HG02840 (cell line): ENCODE data around the gene HEMK1.

Experiments
- ATAC-seq: cut with Tn5 transposase; IDR thresholded peaks from one replicate; pipeline ENCODE4 v1.9.1; 2021; ENCODE audit warnings: mild to moderate bottlenecking, moderate library complexity, moderate number of reproducible peaks; ENCODE audit not compliant: unreplicated experiment, low FRiP score

Gene HEMK1

DNA sequence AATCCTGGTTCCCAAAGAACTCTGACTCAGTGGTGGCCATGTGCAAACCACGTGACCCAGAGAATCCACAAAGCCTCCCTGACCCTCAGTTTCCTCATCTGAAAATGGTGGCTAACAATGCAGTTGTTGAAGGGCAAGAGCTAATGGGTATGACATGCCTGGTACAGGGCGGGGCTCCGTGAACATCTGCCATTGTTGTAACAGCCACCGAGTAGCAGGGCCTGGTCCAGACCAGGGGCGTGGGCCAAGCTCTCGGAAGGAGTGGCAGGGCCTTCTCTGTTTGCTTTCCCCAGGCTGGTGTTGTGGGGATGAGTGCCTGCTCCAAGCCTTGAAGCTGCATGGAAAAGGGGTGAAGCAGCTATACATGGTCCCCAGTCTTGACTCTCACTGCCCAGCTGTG is 61.1 kb downstream of the HEMK1 start:
- ATAC-seq, result no peak

DNA sequence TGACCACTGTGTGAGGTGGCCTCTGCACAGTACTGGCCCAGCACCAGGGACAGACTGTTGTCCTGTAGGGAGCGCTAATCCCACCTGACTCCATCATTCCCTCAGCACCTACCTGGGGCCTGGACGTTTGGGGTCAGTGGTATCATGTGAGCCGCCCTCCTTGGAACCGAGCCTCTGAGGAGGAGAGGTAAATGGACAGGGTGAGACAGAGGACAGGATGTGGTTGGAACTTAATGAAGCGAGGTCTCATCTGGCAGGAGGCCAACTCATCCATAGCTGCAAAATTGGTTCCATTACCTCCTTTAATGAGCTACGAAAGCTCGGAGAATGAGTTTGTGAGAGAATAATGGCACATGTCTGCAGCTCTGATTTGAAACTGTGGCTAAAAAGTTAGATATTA is 61.6 kb downstream of the HEMK1 start:
- ATAC-seq, result no peak

DNA sequence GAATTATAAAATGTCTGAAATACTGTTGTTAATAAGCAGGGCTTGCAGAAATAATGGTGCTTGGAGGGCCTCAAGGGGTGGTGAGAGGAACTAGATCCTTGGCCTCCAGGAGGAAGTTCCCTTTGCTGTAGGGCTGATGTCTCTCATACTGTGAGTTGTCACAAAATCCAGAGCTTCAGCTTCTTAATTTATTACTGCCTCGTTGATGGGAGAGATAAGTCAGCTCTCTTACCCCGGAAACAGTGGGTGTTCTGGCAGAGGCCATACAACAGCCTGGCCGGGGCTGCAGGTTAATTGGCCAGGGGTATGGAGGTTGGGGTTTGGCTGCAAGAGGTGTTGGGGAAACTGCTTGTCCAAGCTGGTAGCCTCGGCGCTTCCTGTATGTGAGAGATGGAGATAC is 63.1 kb downstream of the HEMK1 start:
- ATAC-seq, result no peak

DNA sequence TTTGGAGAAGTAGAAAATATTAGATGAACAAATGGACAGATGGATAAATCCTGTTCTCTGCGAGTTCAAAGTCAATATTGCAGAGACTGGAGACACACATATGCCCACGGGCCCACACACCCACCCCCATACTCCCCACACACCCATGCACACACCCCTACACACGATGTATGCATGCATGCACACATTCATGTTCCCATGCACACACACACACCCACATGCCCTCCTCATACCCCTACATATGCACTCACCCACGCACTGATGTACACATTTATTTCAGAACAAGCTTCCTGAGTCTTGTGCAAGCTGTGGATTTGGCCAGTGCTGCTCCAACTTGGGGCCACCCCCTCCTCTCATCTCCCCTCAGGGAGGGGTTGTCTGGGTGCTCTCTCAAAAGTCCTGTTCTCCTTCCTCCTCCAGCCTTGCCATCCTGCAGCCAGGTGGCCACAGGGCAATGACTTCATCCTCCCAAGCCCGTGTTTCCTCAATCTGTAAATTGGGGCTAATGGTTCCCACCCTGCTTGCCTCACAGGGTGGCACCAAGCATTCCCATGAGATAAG is 64.0 kb downstream of the HEMK1 start:
- ATAC-seq, result no peak

DNA sequence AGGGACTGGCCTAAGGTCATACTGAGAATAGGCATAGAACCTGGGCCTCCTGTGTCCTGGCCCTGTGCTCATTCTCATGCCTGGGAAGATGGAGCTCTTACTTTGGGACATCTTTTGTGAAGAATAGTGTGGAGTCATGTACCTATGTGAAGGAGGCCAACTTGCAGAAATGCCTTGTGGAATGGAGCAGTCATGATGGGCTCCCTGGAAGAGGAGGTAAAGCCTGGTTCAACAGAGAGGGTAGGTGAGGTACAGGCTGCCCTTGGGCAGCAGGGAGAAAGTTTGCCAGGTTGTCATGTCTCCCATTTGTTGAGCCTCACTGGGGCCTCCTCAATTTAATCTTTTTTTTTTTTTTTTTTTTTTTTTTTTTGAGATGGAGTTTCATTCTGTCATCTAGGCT is 65.7 kb downstream of the HEMK1 start:
- ATAC-seq, result no peak

DNA sequence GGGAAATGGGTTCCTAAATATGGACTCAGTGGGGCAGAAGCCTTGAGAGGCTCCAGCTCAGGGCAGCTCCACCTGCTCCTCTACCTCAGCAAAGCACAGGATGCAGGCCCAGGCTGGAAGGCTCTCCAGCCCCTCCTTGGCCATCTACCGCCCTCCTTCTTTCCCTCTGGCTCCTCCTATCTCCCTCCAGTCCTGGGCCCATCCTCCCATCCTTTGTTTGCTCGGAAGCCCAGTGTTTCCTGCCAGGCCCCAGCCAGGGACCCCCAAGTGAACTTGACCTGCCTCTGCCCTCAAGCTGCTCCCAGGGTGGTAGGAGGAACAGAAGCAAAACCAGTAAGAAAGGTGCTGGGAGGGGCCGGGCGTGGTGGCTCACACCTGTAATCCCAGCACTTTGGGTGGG is 67.7 kb downstream of the HEMK1 start:
- ATAC-seq, result no peak

DNA sequence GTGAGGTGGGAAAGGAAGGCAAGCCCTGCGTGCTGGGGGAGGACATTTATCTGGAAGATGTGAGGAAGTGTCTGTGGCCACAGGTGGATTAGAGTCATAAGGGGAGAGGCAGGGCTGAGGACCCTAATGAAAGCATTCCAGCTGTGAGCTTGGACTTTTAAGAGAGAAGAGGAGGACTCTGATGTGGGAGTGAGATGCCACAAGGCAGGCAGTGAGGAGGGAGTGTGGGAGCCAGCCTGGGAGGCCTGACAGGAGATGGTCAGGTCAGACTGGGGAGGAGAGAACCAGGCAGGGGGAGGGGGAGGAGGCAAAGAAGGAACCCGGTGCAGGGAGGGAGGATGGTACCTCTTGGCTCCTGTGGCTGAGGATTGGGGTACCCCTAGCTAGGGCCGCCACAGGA is 68.6 kb downstream of the HEMK1 start:
- ATAC-seq, result no peak

DNA sequence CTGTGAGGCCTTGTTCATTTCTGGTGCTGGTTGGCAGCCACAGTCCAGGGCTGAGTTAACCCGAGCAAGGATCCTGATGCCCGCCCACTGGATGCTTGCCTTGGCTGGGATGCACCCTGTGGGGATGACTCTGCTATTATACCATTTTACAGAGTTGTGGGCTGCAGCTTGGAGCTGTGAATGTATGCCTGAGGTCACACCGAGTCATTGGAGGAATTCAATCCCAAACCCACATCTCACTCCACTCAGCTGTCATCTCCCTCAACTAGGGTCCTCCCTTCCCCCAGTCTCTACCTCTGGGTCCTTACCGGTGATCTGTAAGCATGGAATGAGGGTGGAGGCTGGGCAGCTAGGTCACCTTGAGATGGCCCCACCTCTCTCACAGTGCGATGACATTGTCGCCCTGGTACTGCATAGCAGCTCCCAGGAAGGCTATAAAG is 69.8 kb downstream of the HEMK1 start:
- no peak for ATAC-seq

DNA sequence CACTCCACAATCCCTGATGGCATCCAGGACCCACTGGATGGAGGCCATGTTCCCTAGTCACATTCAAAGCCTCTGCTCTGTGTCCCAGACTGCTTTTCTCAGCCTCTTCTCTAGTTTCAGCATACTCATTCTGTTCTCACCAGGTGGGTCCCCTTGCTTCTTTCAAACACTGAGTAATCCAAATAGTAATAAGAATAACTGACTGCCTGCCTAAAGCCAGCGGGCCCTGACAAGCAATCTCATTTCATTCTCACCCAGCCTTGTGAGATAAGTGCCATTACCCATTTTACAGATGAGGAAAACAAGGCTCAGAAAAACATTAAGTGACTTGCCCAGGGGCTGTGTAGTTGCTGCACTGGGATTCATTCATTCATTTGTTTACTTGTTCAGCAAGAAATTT is 73.1 kb downstream of the HEMK1 start:
- ATAC-seq, result no peak

DNA sequence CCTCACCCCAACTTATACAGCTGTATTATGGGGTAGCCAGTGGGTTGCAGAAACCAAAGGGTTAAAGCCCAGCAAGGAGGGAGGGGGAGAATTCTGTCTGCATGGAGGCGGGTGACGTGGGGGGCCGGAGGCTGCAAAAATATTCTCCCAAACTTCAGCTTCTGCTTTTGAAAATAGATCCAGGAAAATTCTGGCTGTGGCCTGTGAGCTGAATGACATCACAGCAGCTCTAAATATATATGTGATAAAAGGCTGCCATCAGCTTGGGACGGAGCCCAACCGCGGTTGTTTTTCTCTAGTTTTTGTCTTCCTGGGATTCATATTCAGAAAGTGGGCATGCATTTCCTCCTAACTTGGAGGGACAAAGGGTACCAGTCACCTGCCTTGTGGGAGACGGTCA is 75.2 kb downstream of the HEMK1 start:
- ATAC-seq, result no peak

DNA sequence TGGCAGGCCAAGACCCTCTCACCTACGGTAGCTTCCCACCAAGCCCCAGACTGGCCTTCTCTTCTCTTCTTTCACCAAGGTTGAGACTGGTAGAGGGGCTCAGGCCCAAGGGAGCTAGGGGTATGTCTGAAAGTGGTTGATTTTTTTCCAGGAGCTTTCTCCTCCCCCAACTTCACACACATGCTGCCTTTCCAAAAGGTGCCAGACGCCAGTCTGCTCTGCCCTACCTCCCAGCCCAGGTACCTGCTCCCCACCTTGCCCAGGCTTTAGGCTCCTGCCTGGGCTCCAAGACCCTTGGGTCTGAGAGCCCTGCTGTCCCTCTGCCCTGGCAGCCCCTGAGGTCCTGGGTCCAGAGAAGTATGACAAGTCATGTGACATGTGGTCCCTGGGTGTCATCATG is 76.1 kb downstream of the HEMK1 start:
- ATAC-seq, result no peak
